Choroid plexus epithelial cell (primary cell): ENCODE measurements around the gene IL1RAPL1.

ENCODE experiments used
- DNase-seq: peaks from one replicate; pipeline ENCODE4 v3.0.0-alpha.2; 2010; ENCODE audit warnings: low read depth
- H3K4me3 ChIP-seq: 2 replicates; pipeline ENCODE4 v1.5.1; 2011; ENCODE audit warnings: low read depth, mild to moderate bottlenecking, control low read depth, low read length, moderate library complexity
- TF ChIP-seq, protein P1 (sequence below): conservative IDR thresholded peaks from 2 replicates; pipeline ENCODE4 v1.5.1; 2011; ENCODE audit warnings: low read depth, mild to moderate bottlenecking, control low read depth, inconsistent platforms, low read length, moderate library complexity

Gene IL1RAPL1

GRCh38 chrX:29662101-29662500 is 1074.9 kb downstream of the IL1RAPL1 start:
- TF ChIP-seq, protein P1, sequence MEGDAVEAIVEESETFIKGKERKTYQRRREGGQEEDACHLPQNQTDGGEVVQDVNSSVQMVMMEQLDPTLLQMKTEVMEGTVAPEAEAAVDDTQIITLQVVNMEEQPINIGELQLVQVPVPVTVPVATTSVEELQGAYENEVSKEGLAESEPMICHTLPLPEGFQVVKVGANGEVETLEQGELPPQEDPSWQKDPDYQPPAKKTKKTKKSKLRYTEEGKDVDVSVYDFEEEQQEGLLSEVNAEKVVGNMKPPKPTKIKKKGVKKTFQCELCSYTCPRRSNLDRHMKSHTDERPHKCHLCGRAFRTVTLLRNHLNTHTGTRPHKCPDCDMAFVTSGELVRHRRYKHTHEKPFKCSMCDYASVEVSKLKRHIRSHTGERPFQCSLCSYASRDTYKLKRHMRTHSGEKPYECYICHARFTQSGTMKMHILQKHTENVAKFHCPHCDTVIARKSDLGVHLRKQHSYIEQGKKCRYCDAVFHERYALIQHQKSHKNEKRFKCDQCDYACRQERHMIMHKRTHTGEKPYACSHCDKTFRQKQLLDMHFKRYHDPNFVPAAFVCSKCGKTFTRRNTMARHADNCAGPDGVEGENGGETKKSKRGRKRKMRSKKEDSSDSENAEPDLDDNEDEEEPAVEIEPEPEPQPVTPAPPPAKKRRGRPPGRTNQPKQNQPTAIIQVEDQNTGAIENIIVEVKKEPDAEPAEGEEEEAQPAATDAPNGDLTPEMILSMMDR = no peak
- no peak overlapping the region for H3K4me3 ChIP-seq
- peak; percentile 71 for DNase-seq

DNA sequence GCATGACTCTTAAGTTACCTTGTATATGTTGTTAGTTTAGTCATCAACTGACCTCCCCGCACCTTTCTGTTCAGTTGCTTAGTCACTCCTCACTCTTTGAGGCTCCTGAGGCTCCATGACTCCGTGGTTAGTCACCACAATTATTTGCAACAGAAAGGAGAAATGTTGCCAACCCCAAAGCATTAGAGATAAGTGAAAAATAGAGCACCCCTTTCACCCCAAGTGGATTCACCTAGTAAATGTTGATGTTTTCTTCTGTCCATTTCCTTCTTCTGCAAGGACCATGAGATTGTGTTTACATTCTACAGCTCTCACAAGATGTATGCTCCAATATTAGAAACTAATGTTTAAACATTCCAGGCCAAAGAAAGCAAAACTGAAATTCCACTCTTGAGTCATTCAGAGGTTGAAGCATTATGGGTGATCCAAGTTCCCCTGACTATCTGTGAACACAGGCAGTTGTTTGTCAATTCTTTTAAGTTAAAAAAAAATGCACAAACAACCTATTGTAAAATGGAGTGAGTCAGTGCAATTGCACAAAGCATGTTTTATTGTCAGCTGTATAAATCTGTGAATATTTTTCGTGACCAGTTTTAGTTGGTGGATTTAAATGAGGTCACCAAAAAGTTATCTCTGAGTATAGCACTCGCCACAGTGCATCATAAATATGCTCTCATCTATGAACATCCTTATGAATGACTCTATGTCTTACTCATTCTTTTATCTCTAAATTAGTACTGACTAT is 1075.7 kb downstream of the IL1RAPL1 start:
- H3K4me3 ChIP-seq = no peak overlapping the region
- peak; percentile 92 for DNase-seq
- TF ChIP-seq, protein P1 = no peak

DNA sequence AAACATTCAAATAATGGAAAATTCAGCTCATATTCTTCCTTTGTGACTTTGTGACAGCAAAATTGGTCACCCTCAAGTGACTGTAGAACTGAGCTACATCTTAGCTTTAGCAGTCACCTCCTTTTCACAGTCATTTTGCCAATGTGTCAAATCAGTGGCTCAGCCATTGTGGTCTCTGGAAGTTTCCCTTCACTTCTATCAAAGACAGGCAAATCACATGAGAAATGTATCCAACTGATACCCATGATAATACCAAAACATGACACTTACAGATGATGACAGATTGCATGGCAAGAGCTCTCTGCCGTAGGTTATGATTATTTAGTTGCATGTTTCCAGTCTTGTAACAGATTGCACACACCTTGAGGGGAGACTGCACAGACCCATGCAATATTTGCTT is 1078.3 kb downstream of the IL1RAPL1 start:
- no peak for DNase-seq
- H3K4me3 ChIP-seq = no peak overlapping the region
- TF ChIP-seq, protein P1 = no peak

DNA sequence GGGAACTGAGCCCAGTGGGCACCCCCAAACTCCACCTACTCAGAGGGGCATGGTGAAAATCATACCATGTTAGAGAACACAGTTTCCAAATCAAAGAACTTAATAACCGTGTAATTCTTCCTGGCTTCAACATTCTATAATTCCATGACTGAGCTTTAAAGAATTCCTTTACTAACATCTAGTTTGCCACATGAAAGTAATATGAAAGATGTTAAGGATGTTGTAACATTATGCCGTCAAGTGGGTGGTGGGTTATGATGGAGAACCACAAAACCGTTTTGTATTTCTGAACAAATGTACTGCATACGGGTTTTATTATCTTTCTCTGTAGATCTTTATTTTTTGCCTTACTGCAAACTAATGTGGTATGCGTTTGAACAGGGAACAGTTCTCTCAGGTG is 1079.1 kb downstream of the IL1RAPL1 start:
- peak; percentile 17 for DNase-seq
- H3K4me3 ChIP-seq = no peak overlapping the region
- TF ChIP-seq, protein P1 = no peak

- H3K4me3 ChIP-seq = no peak overlapping the region
- TF ChIP-seq, protein P1 = no peak
- peak; percentile 70 for DNase-seq
These were observed 1084.2 kb downstream of the IL1RAPL1 start for GRCh38 chrX:29671421-29671820.

GRCh38 chrX:29687687-29688086 is 1100.4 kb downstream of the IL1RAPL1 start:
- TF ChIP-seq, protein P1 = peak; percentile 48
- peak; percentile 83 for DNase-seq
- no peak overlapping the region for H3K4me3 ChIP-seq

GRCh38 chrX:29690061-29690460 is 1102.8 kb downstream of the IL1RAPL1 start:
- TF ChIP-seq, protein P1 = no peak
- no peak overlapping the region for H3K4me3 ChIP-seq
- peak; percentile 84 for DNase-seq
